Activated naive CD8-positive, alpha-beta T cell treated with anti-CD3 and anti-CD28 coated beads, Interleukin-2, amount 10 ng/mL, durations not matched to agents 7 days and 5 days (primary cell): ENCODE measurements around the gene CPA3. TPM values are rescaled to one million over a fixed set of nuclear protein-coding genes. Genes with fewer than 3 reads are reported as not detected.

Source experiments
- ATAC-seq: fragments of 150-1000 bp; cut with Tn5 transposase; one replicate; pipeline ENCODE4 v1.10.0; 2021; ENCODE audit warnings: low read depth, moderate library complexity
- POLR2A ChIA-PET: fragments of 350-600 bp; sonication (Branson Sonifier 250); formaldehyde crosslinking; loops from one replicate; lab custom pipeline; 2021; ENCODE audit warnings: antibody characterized with exemption; lab: Charles Lee
- DNase-seq: peaks from one replicate; pipeline ENCODE4 v3.0.0; 2021
- H3K27ac Mint-ChIP-seq: one replicate; pipeline ENCODE4 v1.8.0; 2022; ENCODE audit warnings: mild to moderate bottlenecking, mixed read lengths
- H3K27me3 Mint-ChIP-seq: one replicate; pipeline ENCODE4 v1.8.0; 2022; ENCODE audit warnings: mild to moderate bottlenecking, moderate library complexity, mixed read lengths
- H3K36me3 Mint-ChIP-seq: one replicate; pipeline ENCODE4 v1.8.0; 2021; ENCODE audit warnings: mild to moderate bottlenecking, mixed read lengths
- H3K4me1 Mint-ChIP-seq: one replicate; pipeline ENCODE4 v1.8.0; 2021; ENCODE audit warnings: mixed read lengths
- H3K4me3 Mint-ChIP-seq: one replicate; pipeline ENCODE4 v1.8.0; 2022; ENCODE audit warnings: mild to moderate bottlenecking, moderate library complexity, mixed read lengths
- H3K9me3 Mint-ChIP-seq: one replicate; pipeline ENCODE4 v1.8.0; 2021; ENCODE audit warnings: mixed read lengths
- total RNA-seq, 2 experiments: library from RNA; stranded (reverse); gene quantifications; one replicate each; pipeline ENCODE4 v1.2.3, GENCODE V29; 2021

The CPA3 gene
- total RNA-seq, 2 experiments from 2014 or later: not detected

DNA sequence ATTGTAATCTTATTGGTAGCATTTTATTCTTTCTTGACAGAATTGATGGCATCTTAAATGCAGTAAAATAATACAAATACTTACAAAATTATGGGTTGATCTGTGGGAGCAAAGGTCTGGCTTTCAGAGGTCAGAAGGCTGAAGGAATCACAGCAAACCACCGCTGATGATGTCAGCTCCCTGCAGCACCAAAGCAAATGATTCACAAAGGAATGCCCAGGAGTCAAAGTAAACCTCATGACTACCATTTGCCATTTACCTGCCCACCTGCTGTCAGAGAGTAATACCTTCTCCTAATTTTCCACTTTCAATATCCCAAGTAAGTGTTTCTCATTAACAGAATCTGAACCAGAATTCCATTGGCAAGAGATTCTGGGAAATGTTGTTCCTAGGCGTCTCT, 46.1 kb downstream of the CPA3 start:
- POLR2A ChIA-PET: no interaction called here
- DNase-seq (no peak), ATAC-seq (no peak)
- Mint-ChIP-seq H3K27ac (no peak overlapping the region), H3K4me1 (no peaks in the 10 kb centered on the region), H3K4me3 (no peak overlapping the region), H3K36me3 (no peaks in the 10 kb centered on the region), H3K27me3 (peaks cover 9% of the 10 kb centered on the region), H3K9me3 (no peaks in the 10 kb centered on the region)

GRCh38 chr3:148911592-148911991, 46.5 kb downstream of the CPA3 start:
- H3K4me1 Mint-ChIP-seq: no peaks in the 10 kb centered on the region
- DNase-seq (no peak), ATAC-seq (no peak)
- no peak overlapping the region for H3K4me3 Mint-ChIP-seq
- POLR2A ChIA-PET: no interaction called here
- H3K9me3 Mint-ChIP-seq: no peaks in the 10 kb centered on the region
- H3K27ac Mint-ChIP-seq: no peak overlapping the region
- no peaks in the 10 kb centered on the region for H3K36me3 Mint-ChIP-seq
- peaks cover 9% of the 10 kb centered on the region for H3K27me3 Mint-ChIP-seq

- Mint-ChIP-seq H3K27ac (no peak overlapping the region), H3K9me3 (no peaks in the 10 kb centered on the region), H3K4me1 (no peaks in the 10 kb centered on the region), H3K36me3 (no peaks in the 10 kb centered on the region), H3K27me3 (peaks cover 18% of the 10 kb centered on the region), H3K4me3 (no peak overlapping the region)
- ATAC-seq (no peak), DNase-seq (no peak)
- POLR2A ChIA-PET: no interaction called here
These were observed 50.0 kb downstream of the CPA3 start for GRCh38 chr3:148914936-148915690.

GRCh38 chr3:148916132-148916531, 51.0 kb downstream of the CPA3 start:
- H3K27me3 Mint-ChIP-seq: peaks cover 18% of the 10 kb centered on the region
- POLR2A ChIA-PET: no interaction called here
- H3K4me3 Mint-ChIP-seq: no peak overlapping the region
- no peak overlapping the region for H3K27ac Mint-ChIP-seq
- H3K36me3 Mint-ChIP-seq: no peaks in the 10 kb centered on the region
- no peaks in the 10 kb centered on the region for H3K9me3 Mint-ChIP-seq
- ATAC-seq: no peak
- DNase-seq: no peak
- no peaks in the 10 kb centered on the region for H3K4me1 Mint-ChIP-seq

- Mint-ChIP-seq H3K36me3 (no peaks in the 10 kb centered on the region), H3K27ac (no peak overlapping the region), H3K27me3 (peaks cover 10% of the 10 kb centered on the region), H3K4me3 (no peak overlapping the region), H3K4me1 (no peaks in the 10 kb centered on the region), H3K9me3 (no peaks in the 10 kb centered on the region)
- ATAC-seq (no peak), DNase-seq (no peak)
- POLR2A ChIA-PET: no interaction called here
These were observed 57.4 kb downstream of the CPA3 start for GRCh38 chr3:148922467-148922866.

DNA sequence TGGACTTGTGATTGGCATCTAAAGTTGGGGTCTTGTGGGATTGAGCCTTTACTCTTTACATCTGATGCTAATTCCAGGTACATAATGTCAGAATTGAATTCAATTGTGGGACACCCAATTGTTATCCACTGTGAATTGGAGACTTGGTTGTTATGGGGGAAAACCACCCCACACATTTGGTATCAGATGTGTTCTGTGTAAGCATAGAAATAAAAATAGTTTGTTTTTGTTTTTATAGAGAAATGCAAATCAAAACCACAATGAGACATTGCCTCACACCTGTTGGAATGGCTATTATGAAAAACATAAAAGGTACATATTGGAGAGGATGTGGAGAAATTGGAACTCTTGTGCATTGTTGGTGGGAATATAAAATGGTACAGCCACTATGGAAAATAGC, 58.5 kb downstream of the CPA3 start:
- H3K4me3 Mint-ChIP-seq: no peak overlapping the region
- no peak for DNase-seq
- POLR2A ChIA-PET: no interaction called here
- H3K9me3 Mint-ChIP-seq: no peaks in the 10 kb centered on the region
- no peak overlapping the region for H3K27ac Mint-ChIP-seq
- ATAC-seq: no peak
- no peaks in the 10 kb centered on the region for H3K36me3 Mint-ChIP-seq
- H3K27me3 Mint-ChIP-seq: peaks cover 7% of the 10 kb centered on the region
- no peaks in the 10 kb centered on the region for H3K4me1 Mint-ChIP-seq

GRCh38 chr3:148924562-148924961, 59.5 kb downstream of the CPA3 start:
- no peak for ATAC-seq
- H3K4me3 Mint-ChIP-seq: no peak overlapping the region

DNA sequence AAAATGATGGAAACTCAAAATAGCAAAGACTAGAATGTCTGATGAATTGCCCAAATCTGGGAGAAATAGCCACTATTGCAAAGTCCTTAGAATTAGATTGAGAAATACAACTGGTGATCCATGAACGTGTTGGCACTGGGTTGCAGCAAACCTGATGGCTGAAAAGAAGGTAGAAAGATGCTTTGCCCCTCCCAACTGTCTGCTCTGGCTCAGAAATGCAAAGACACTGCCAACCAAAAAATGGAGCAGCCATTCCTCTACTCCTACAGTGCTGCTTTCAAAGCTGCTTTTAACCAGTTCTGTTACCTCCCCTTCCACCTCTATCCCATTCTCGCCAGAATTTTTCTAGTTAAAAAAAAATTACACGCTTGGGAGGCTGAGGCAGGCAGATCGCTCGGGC, 60.7 kb downstream of the CPA3 start:
- no peaks in the 10 kb centered on the region for H3K36me3 Mint-ChIP-seq
- H3K27ac Mint-ChIP-seq: no peak overlapping the region
- H3K9me3 Mint-ChIP-seq: no peaks in the 10 kb centered on the region
- DNase-seq: no peak
- no peak for ATAC-seq
- no peak overlapping the region for H3K4me3 Mint-ChIP-seq
- H3K27me3 Mint-ChIP-seq: peaks cover 6% of the 10 kb centered on the region
- H3K4me1 Mint-ChIP-seq: no peaks in the 10 kb centered on the region
- POLR2A ChIA-PET: no interaction called here

More at GRCh38 chr3:148924562-148924961, 59.5 kb downstream of the CPA3 start:
- no peak overlapping the region for H3K27ac Mint-ChIP-seq
- no peaks in the 10 kb centered on the region for H3K36me3 Mint-ChIP-seq
- H3K4me1 Mint-ChIP-seq: no peaks in the 10 kb centered on the region
- peaks cover 4% of the 10 kb centered on the region for H3K27me3 Mint-ChIP-seq
- no peak for DNase-seq
- POLR2A ChIA-PET: no interaction called here
- H3K9me3 Mint-ChIP-seq: no peaks in the 10 kb centered on the region

- ATAC-seq (no peak), DNase-seq (no peak)
- POLR2A ChIA-PET: no interaction called here
- no peak overlapping the region for H3K4me3 Mint-ChIP-seq
- no peak overlapping the region for H3K27ac Mint-ChIP-seq
- H3K27me3 Mint-ChIP-seq: peaks cover 24% of the 10 kb centered on the region
- no peaks in the 10 kb centered on the region for H3K9me3 Mint-ChIP-seq
- H3K36me3 Mint-ChIP-seq: no peaks in the 10 kb centered on the region
- no peaks in the 10 kb centered on the region for H3K4me1 Mint-ChIP-seq
These were observed 65.7 kb downstream of the CPA3 start for GRCh38 chr3:148930752-148931151.

DNA sequence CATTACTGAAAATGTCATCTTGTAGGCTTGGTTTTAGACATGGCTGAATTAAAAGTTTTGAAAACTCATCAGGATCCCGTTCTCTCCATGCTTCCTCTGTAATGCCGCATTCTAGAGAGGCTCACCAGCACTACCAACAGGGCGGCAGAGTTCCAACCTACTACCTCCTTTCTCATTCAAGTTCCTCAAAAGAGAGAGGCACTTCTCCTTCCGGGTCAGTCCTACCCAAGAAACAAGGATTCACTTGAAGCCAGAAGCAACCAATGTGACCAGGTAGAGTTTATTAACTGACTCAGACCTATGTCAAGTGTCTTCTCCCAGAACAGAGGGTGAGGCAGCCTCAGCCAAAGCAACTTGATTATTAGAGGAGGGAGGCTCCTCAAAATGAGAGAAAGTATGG, 66.5 kb downstream of the CPA3 start:
- POLR2A ChIA-PET: no interaction called here
- Mint-ChIP-seq H3K27me3 (peaks cover 21% of the 10 kb centered on the region), H3K36me3 (no peaks in the 10 kb centered on the region), H3K4me1 (no peaks in the 10 kb centered on the region), H3K9me3 (no peaks in the 10 kb centered on the region), H3K4me3 (no peak overlapping the region), H3K27ac (no peak overlapping the region)
- no peak for DNase-seq
- no peak for ATAC-seq

DNA sequence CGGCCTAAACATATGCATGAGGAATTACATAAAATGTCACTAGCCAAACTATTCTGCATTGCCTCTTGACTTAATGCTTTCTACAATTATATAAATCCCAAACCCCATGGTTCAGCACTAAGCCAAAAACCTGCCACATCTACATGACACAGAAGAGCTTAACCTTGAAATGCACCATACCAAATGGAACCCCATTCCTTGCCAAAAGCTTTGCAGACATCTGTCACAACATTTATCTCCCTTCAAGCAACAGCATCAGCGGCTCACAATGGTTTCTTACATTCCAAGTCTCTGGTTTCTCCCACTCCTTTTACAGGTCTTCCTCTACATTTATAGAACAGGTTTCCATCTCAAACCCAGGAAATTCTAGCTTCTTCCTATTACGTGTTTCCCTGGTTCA, 67.9 kb downstream of the CPA3 start:
- no peaks in the 10 kb centered on the region for H3K4me1 Mint-ChIP-seq
- ATAC-seq: no peak
- no peaks in the 10 kb centered on the region for H3K9me3 Mint-ChIP-seq
- POLR2A ChIA-PET: no interaction called here
- peaks cover 26% of the 10 kb centered on the region for H3K27me3 Mint-ChIP-seq
- H3K36me3 Mint-ChIP-seq: no peaks in the 10 kb centered on the region
- no peak overlapping the region for H3K27ac Mint-ChIP-seq
- DNase-seq: no peak
- no peak overlapping the region for H3K4me3 Mint-ChIP-seq

- Mint-ChIP-seq H3K27ac (no peak overlapping the region), H3K4me3 (no peak overlapping the region), H3K36me3 (no peaks in the 10 kb centered on the region), H3K9me3 (no peaks in the 10 kb centered on the region), H3K4me1 (no peaks in the 10 kb centered on the region), H3K27me3 (peaks cover 19% of the 10 kb centered on the region)
- POLR2A ChIA-PET: no interaction called here
- DNase-seq: no peak
- ATAC-seq: no peak
These were observed 72.6 kb downstream of the CPA3 start for GRCh38 chr3:148937467-148938255.

- Mint-ChIP-seq H3K9me3 (no peaks in the 10 kb centered on the region), H3K4me1 (no peaks in the 10 kb centered on the region)
These were observed 73.2 kb downstream of the CPA3 start for GRCh38 chr3:148938306-148938705.

GRCh38 chr3:148938936-148939335, 73.8 kb downstream of the CPA3 start:
- Mint-ChIP-seq H3K27ac (no peak overlapping the region), H3K4me1 (no peaks in the 10 kb centered on the region), H3K27me3 (peaks cover 13% of the 10 kb centered on the region), H3K4me3 (no peak overlapping the region), H3K9me3 (no peaks in the 10 kb centered on the region), H3K36me3 (no peaks in the 10 kb centered on the region)
- DNase-seq (no peak), ATAC-seq (no peak)
- POLR2A ChIA-PET: no interaction called here

More at GRCh38 chr3:148938306-148938705, 73.2 kb downstream of the CPA3 start:
- ATAC-seq: no peak
- DNase-seq: no peak
- H3K27ac Mint-ChIP-seq: no peak overlapping the region
- no peaks in the 10 kb centered on the region for H3K36me3 Mint-ChIP-seq
- H3K4me3 Mint-ChIP-seq: no peak overlapping the region
- H3K27me3 Mint-ChIP-seq: peaks cover 16% of the 10 kb centered on the region
- POLR2A ChIA-PET: no interaction called here
